ENCODE results near the gene CCDC86.
A peak's percentile ranks its signal among the peaks of the same experiment; 100 is the strongest.

The CCDC86 gene

GRCh38 chr11:60847281-60847680 lies 5.4 kb downstream of the CCDC86 start:
- no peak overlapping the region for H2AFZ ChIP-seq
- peaks cover 8% of the 10 kb centered on the region for H3K36me3 ChIP-seq (ENCODE audit: control insufficient read depth, insufficient read depth, low read length)
- H3K27me3 ChIP-seq (ENCODE audit: control insufficient read depth, insufficient read depth, low read length), result no peaks in the 10 kb centered on the region
- peaks cover 41% of the 10 kb centered on the region for H3K79me2 ChIP-seq
- H3K9ac ChIP-seq, result peak overlapping the region; percentile 99
- peak overlapping the region; percentile 46 for H3K4me3 ChIP-seq (ENCODE audit: low read depth, low read length)
- peaks cover 15% of the 10 kb centered on the region for H3K4me1 ChIP-seq
- H3K4me2 ChIP-seq (ENCODE audit: low read length), result peak overlapping the region; percentile 58
- H3K27ac ChIP-seq, result peak overlapping the region; percentile 100
- no peak for TF ChIP-seq CTCF (IDR thresholded peaks at IDR 0.05)
- H3K9me3 ChIP-seq (ENCODE audit: control insufficient read depth, low read length), result no peaks in the 10 kb centered on the region

GRCh38 chr11:60847896-60848295 lies 6.0 kb downstream of the CCDC86 start:
- TF ChIP-seq CTCF (IDR thresholded peaks at IDR 0.05), result no peak
- Histone ChIP-seq H3K9me3 (ENCODE audit: control insufficient read depth, low read length) (no peaks in the 10 kb centered on the region), H2AFZ (no peak overlapping the region), H3K36me3 (ENCODE audit: control insufficient read depth, insufficient read depth, low read length) (peaks cover 4% of the 10 kb centered on the region), H3K9ac (peak overlapping the region; percentile 99), H3K27ac (peak overlapping the region; percentile 100), H3K27me3 (ENCODE audit: control insufficient read depth, insufficient read depth, low read length) (no peaks in the 10 kb centered on the region), H3K4me2 (ENCODE audit: low read length) (peak overlapping the region; percentile 58), H3K79me2 (peaks cover 35% of the 10 kb centered on the region), H3K4me1 (peaks cover 15% of the 10 kb centered on the region), H3K4me3 (ENCODE audit: low read depth, low read length) (peak overlapping the region; percentile 46)

DNA sequence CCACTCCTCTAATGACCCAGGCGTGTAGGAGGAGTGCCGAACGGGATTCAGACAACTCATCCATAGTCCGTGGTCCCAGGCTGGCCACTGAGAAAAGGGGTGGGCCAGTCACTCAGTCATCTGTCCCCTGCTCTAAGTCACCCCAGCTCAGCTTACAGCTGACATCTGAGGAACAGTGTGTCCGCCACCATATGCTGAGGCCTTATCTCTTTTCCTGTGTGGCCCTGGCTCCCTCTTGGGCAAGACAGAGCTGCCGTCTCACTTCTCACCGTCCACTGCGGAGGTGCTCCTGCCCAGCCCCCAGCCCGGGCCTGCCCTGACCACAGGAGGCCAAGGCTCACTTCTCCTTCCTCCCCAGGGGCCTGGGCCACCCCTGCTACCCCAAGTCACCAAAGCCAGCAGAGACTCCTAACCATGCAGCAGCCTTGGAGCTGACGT lies 6.8 kb downstream of the CCDC86 start:
- Histone ChIP-seq H3K9me3 (ENCODE audit: control insufficient read depth, low read length) (no peaks in the 10 kb centered on the region), H3K9ac (peak overlapping the region; percentile 99), H3K36me3 (ENCODE audit: control insufficient read depth, insufficient read depth, low read length) (peaks cover 1% of the 10 kb centered on the region), H3K4me2 (ENCODE audit: low read length) (peak overlapping the region; percentile 58), H3K4me3 (ENCODE audit: low read depth, low read length) (peak overlapping the region; percentile 3), H3K4me1 (peaks cover 15% of the 10 kb centered on the region), H2AFZ (no peak overlapping the region), H3K27me3 (ENCODE audit: control insufficient read depth, insufficient read depth, low read length) (no peaks in the 10 kb centered on the region), H3K79me2 (peaks cover 26% of the 10 kb centered on the region), H3K27ac (peak overlapping the region; percentile 100)
- no peak for TF ChIP-seq CTCF (IDR thresholded peaks at IDR 0.05)

DNA sequence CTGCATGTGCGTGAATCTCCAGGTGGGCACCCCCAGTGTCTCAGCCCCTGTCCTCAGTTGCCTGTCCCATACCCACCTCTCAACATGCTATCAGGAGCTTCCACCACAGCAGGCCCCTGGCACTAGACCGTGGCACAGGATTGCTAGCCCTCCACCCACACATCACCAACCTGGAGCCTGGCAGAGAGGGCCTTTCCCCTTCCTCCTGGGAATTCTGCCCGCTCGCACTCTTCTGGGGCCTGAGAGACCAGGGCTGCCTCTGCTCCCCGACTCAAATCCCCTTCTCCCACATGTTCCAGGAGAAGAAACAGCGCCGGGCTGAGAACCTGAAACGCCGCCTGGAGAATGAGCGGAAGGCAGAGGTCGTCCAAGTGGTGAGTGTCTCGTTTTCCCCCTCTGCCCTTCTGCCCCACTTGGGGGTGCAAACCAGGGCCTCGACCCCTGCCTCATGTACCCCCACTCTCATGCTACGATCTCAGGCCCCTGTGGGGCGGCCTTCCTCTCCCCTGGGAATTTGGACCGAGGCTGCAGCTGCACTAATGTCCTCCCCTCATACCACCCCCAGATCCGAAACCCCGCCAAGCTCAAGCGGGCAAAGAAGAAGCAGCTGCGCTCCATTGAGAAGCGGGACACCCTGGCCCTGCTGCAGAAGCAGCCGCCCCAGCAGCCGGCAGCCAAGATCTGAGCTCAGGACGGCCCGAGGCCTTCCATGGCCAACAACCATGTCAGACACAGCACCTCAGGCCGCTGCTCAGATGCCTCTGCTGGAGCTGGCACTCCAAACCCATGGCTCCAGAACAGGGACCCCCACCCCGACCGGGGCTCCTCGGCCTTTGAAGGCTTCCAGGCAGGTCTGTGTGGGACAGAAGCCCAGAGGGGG lies 8.0 kb downstream of the CCDC86 start:
- H3K27ac ChIP-seq, result peak overlapping the region; percentile 100
- no peak overlapping the region for H3K4me2 ChIP-seq (ENCODE audit: low read length)
- no peaks in the 10 kb centered on the region for H3K36me3 ChIP-seq (ENCODE audit: control insufficient read depth, insufficient read depth, low read length)

More for the DNA sequence above, 8.0 kb downstream of the CCDC86 start:
- Histone ChIP-seq H3K9ac (peak overlapping the region; percentile 99), H3K27me3 (ENCODE audit: control insufficient read depth, insufficient read depth, low read length) (no peaks in the 10 kb centered on the region), H3K9me3 (ENCODE audit: control insufficient read depth, low read length) (no peaks in the 10 kb centered on the region), H3K79me2 (peaks cover 24% of the 10 kb centered on the region), H3K4me1 (peaks cover 15% of the 10 kb centered on the region), H2AFZ (no peak overlapping the region), H3K4me3 (ENCODE audit: low read depth, low read length) (no peak overlapping the region)
- no peak for TF ChIP-seq CTCF (IDR thresholded peaks at IDR 0.05)

All from parathyroid adenoma (tissue), 2 donors.